Stimulated activated CD8-positive, alpha-beta memory T cell treated with anti-CD3 and anti-CD28 coated beads, Interleukin-12 subunit alpha, Interleukin-12 subunit beta, amount 100 ng/mL, for 1 hour (primary cell): ENCODE results near the gene C1QTNF5.

Experiments
- DNase-seq: peaks from one replicate; pipeline ENCODE4 v3.0.0-alpha.2; 2020; ENCODE audit warnings: low read depth

The C1QTNF5 gene

DNA sequence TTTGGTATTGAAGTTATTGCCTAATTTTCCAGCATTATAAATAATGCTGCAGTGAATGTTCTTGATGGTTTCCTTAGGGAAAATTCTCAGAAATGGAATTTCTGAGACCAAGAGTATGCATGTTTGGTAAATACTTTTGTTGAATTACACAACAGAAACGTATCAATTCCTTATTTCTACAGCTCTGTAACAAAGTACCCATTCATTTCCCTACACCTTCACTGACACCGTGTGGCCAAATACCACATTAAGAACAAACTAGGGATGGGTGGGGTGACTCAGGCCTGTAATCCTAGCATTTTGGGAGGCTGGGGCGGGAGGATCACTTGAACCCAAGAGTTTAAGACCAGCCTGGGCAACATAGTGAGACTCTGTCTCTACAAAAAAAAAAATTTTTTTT lies 45.5 kb downstream of the C1QTNF5 start:
- DNase-seq, result no peak

DNA sequence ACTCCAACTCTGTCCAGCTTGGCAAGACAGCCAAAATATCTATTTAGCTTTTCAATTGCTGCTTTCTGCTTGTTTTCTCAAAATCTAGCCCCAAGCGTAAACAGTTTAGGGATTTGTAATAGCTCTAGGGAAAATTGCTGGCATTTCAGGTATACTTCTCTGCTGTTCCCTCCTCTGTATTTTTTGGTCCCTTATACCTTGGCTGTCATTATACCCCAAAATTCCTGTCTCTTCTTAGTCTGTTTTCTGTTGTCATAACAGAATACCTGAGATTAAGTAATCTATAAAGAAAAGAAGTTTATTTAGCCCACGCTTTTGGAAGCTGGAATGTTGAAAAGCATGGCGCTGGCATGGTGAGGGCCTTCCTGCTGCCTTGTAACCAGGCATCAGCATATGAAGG lies 47.2 kb downstream of the C1QTNF5 start:
- DNase-seq, result no peak

DNA sequence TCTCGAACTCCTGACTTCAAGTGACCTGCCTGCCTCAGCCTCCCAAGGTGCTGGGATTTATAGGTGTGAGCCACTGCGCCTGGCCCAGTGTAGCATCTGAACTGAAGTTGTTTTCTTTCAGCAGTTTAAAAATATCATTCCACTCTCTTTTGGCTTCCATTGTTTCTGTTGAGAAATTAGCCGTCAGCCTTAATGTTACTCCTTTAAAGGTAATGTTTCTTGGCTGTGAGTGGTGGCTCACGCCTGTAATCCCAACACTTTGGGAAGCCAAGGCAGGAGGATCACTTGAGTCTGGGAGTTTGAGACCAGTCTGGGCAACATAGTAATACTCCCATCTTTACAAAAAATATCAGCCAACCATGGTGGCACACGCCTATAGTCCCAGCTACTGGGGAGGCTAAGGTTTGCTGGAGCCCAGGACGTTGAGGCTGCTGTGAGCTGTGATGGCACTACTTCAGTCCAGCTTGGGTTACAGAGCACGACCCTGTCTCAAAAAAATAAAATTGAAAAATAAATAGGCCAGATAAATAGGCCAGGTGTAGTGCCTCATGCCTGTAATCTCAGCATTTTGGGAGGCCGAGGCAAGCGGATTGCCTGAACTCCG lies 49.7 kb downstream of the C1QTNF5 start:
- DNase-seq, result no peak
